Keratinocyte (primary cell): Measurements from ENCODE around the gene MPZL2. TPM values are rescaled to one million over a fixed set of nuclear protein-coding genes. Genes with fewer than 3 reads are reported as not detected.
A peak's percentile ranks its signal among the peaks of the same experiment; 100 is the strongest.

ENCODE experiments used
- DNase-seq: peaks from one replicate; pipeline ENCODE4 v3.0.0-alpha.2; 2011; ENCODE audit warnings: low read depth, missing footprints, low spot score
- FAIRE-seq: peaks from 2 replicates; lab custom pipeline; 2011; peaks lifted over from hg19 to GRCh38; lab: Jason Lieb, UNC
- H2AFZ ChIP-seq: 2 replicates; pipeline ENCODE4 v1.6.0; 2012; ENCODE audit warnings: low read length, control low read depth, inconsistent platforms; ENCODE audit not compliant: control insufficient read depth
- H3K27ac ChIP-seq: 2 replicates; pipeline ENCODE4 v1.5.1; 2011; ENCODE audit warnings: low read length; ENCODE audit not compliant: control insufficient read depth, insufficient read depth
- H3K27me3 ChIP-seq: 3 replicates; pipeline ENCODE4 v1.6.0; 2011; ENCODE audit warnings: low read length; ENCODE audit not compliant: control insufficient read depth, insufficient read depth; ENCODE audit errors: extremely low read depth
- H3K36me3 ChIP-seq, 2 experiments: 2 replicates in 1 of 2; 3 replicates in 1 of 2; pipeline ENCODE4 v1.5.1; 2011; ENCODE audit warnings: low read length in 2 of 2, mild to moderate bottlenecking in 1 of 2; ENCODE audit not compliant: control insufficient read depth in 2 of 2, insufficient read depth in 2 of 2; ENCODE audit errors: extremely low read depth in 1 of 2
- H3K4me1 ChIP-seq: 3 replicates; pipeline ENCODE4 v1.5.1; 2011; ENCODE audit warnings: low read length; ENCODE audit not compliant: control insufficient read depth, insufficient read depth; ENCODE audit errors: extremely low read depth
- H3K4me2 ChIP-seq: 3 replicates; pipeline ENCODE4 v1.6.0; 2011; ENCODE audit warnings: low read depth, low read length; ENCODE audit not compliant: control insufficient read depth, insufficient read depth; ENCODE audit errors: extremely low read depth
- H3K4me3 ChIP-seq, 3 experiments: fragments of 200-600 bp in 1 of 3; sonication (generic) in 1 of 3; 2 replicates in 2 of 3; 3 replicates in 1 of 3; pipeline ENCODE4 v1.5.1; 2011 to 2016; ENCODE audit warnings: low read length in 3 of 3, mild to moderate bottlenecking in 3 of 3, control low read depth in 2 of 3, inconsistent platforms in 1 of 3, low read depth in 1 of 3, mixed read lengths in 1 of 3, mixed run types in 1 of 3, moderate library complexity in 1 of 3; ENCODE audit not compliant: control insufficient read depth in 2 of 3, insufficient read depth in 2 of 3; ENCODE audit errors: extremely low read depth in 1 of 3
- H3K79me2 ChIP-seq: 2 replicates; pipeline ENCODE4 v1.6.0; 2012; ENCODE audit warnings: low read length; ENCODE audit not compliant: control insufficient read depth, insufficient read depth
- H3K9ac ChIP-seq: 3 replicates; pipeline ENCODE4 v1.6.0; 2011; ENCODE audit warnings: low read length; ENCODE audit not compliant: control insufficient read depth, insufficient read depth; ENCODE audit errors: extremely low read depth
- H3K9me1 ChIP-seq: 3 replicates; pipeline ENCODE4 v1.6.0; 2011; ENCODE audit warnings: low read length; ENCODE audit not compliant: control insufficient read depth, insufficient read depth; ENCODE audit errors: extremely low read depth
- H3K9me3 ChIP-seq: 2 replicates; pipeline ENCODE4 v1.5.1; 2012; ENCODE audit warnings: low read depth, low read length; ENCODE audit not compliant: control insufficient read depth
- H4K20me1 ChIP-seq: 3 replicates; pipeline ENCODE4 v1.6.0; 2011; ENCODE audit warnings: low read length; ENCODE audit not compliant: control insufficient read depth, insufficient read depth; ENCODE audit errors: extremely low read depth
- CTCF ChIP-seq, 3 experiments: IDR thresholded peaks in 1 of 3; conservative IDR thresholded peaks in 1 of 3; optimal IDR thresholded peaks in 1 of 3; 2 replicates in 2 of 3; 3 replicates in 1 of 3; pipeline versions ENCODE3 to v1.5.1; 2011; ENCODE audit warnings: low read length in 3 of 3, mild to moderate bottlenecking in 3 of 3, moderate library complexity in 2 of 3, control low read depth in 1 of 3, inconsistent platforms in 1 of 3; ENCODE audit not compliant: insufficient read depth in 2 of 3; ENCODE audit errors: extremely low read depth in 1 of 3
- EZH2 ChIP-seq: IDR thresholded peaks from one replicate; pipeline ENCODE4 v1.6.1; 2012; ENCODE audit warnings: inconsistent platforms, mild to moderate bottlenecking, low read length, moderate library complexity
- dilution Hi-C: fragments of 300-500 bp; cut with MboI; formaldehyde crosslinking; loops from one replicate; pipeline ENCODE4 v1.7.0; 2020; ENCODE audit warnings: low sequenced_read_pairs; ENCODE audit not compliant: extremely low pct_ligation_motif_present
- polyA plus RNA-seq, 5 experiments: library from polyadenylated mRNA; depleted of rRNA in 3 of 5; stranded (reverse) in 3 of 5; stranded (forward) in 1 of 5; unstranded in 1 of 5; fragments of >200 nt; gene quantifications; 1 replicate in 1 of 5; 2 replicates in 3 of 5; 3 replicates in 1 of 5; pipeline versions ENCODE4 v1.2.1 to v1.2.3, GENCODE V29; 2011 to 2012; ENCODE audit warnings: missing spikeins in 2 of 5, low read depth in 1 of 5, low replicate concordance in 1 of 5

The MPZL2 gene
- polyA plus RNA-seq, 1 donor (not counting 4 experiments of a cell fraction or from before 2014, with no cell fraction given) = 225 TPM

GRCh38 chr11:118267486-118267885 lies 3.4 kb upstream of the MPZL2 start:
- dilution Hi-C loops = no loop called here
- TF ChIP-seq CTCF (optimal IDR thresholded peaks at IDR 0.05 in 1 of 3, IDR thresholded peaks at IDR 0.05 in 1 of 3, conservative IDR thresholded peaks at IDR 0.05 in 1 of 3; ENCODE audit: extremely low read depth in 1 of 3, insufficient read depth in 2 of 3, low read length in 3 of 3) = no peak
- H3K9me3 ChIP-seq = no peaks in the 10 kb centered on the region
- no peak for DNase-seq
- no peaks in the 10 kb centered on the region for H3K9me1 ChIP-seq
- peak; percentile 92 for FAIRE-seq
- no peaks in the 10 kb centered on the region for H4K20me1 ChIP-seq
- H3K79me2 ChIP-seq = peaks cover 15% of the 10 kb centered on the region
- H3K4me1 ChIP-seq = peaks cover 42% of the 10 kb centered on the region
- H2AFZ ChIP-seq = no peak overlapping the region
- no peak overlapping the region for H3K4me3 ChIP-seq
- H3K27me3 ChIP-seq = no peaks in the 10 kb centered on the region
- H3K27ac ChIP-seq = peak overlapping the region; percentile 27
- peak overlapping the region; percentile 97 for H3K4me2 ChIP-seq
- peaks cover 1 to 6% of the 10 kb centered on the region in 2 experiments for H3K36me3 ChIP-seq
- no peak overlapping the region for H3K9ac ChIP-seq

- DNase-seq (no peak), FAIRE-seq (peak; percentile 83)
- H3K4me3 ChIP-seq = peak overlapping the region; percentile 53 to 97 (median 96)
- H4K20me1 ChIP-seq = no peaks in the 10 kb centered on the region
- TF ChIP-seq EZH2 (no peak), CTCF (optimal IDR thresholded peaks at IDR 0.05 in 1 of 3, IDR thresholded peaks at IDR 0.05 in 1 of 3, conservative IDR thresholded peaks at IDR 0.05 in 1 of 3; ENCODE audit: extremely low read depth in 1 of 3, insufficient read depth in 2 of 3, low read length in 3 of 3) (no peak)
- H3K27me3 ChIP-seq = no peaks in the 10 kb centered on the region
- no peaks in the 10 kb centered on the region for H3K9me3 ChIP-seq
- peak overlapping the region; percentile 93 for H3K9ac ChIP-seq
- peak overlapping the region; percentile 97 for H3K4me2 ChIP-seq
- no peaks in the 10 kb centered on the region for H3K9me1 ChIP-seq
- dilution Hi-C loops = no loop called here
- H3K36me3 ChIP-seq = peaks cover 10 to 22% of the 10 kb centered on the region in 2 experiments
- peak overlapping the region; percentile 96 for H3K27ac ChIP-seq
- H3K4me1 ChIP-seq = peaks cover 57% of the 10 kb centered on the region
- H3K79me2 ChIP-seq = peaks cover 30% of the 10 kb centered on the region
- no peak overlapping the region for H2AFZ ChIP-seq
Measured at GRCh38 chr11:118265954-118266353, 1.9 kb upstream of the MPZL2 start.
